Endothelial cell of umbilical vein (primary cell): ENCODE results near the gene IFT52. TPM values are rescaled to one million over a fixed set of nuclear protein-coding genes. Genes with fewer than 3 reads are reported as not detected.

Experiments
- BruUV-seq: library from RNA; stranded (reverse); fragments of 400-500 nt; replicated peaks from 2 replicates; lab custom pipeline; 2021; lab: Mats Ljungman, UMichigan
- CTCF ChIA-PET: fragments of 300-600, 350-600 bp; sonication (Branson Sonifier 250); formaldehyde crosslinking; loops from one replicate; lab custom pipeline; 2021; ENCODE audit warnings: antibody characterized with exemption, inconsistent platforms; lab: Charles Lee
- POLR2A ChIA-PET: fragments of 300-600, 350-600 bp; sonication (Branson Sonifier 250); formaldehyde crosslinking; loops from one replicate; lab custom pipeline; 2021; ENCODE audit warnings: antibody characterized with exemption, inconsistent platforms; lab: Charles Lee
- DNase-seq: peaks from one replicate; pipeline ENCODE4 v3.0.0-alpha.2; 2011; ENCODE audit warnings: low read depth, low spot score
- FAIRE-seq: peaks from 2 replicates; lab custom pipeline; 2011; peaks lifted over from hg19 to GRCh38; lab: Jason Lieb, UNC
- H2AFZ ChIP-seq: 2 replicates; pipeline ENCODE4 v1.6.0; 2012; ENCODE audit warnings: low read depth, low read length, control low read depth, inconsistent platforms
- H3K27ac ChIP-seq: 2 replicates; pipeline ENCODE4 v1.5.1; 2011; ENCODE audit warnings: low read depth, mild to moderate bottlenecking, control low read depth, low read length, moderate library complexity; ENCODE audit not compliant: insufficient read depth
- H3K27me3 ChIP-seq, 2 experiments: 2 replicates each; pipeline versions ENCODE4 v1.6.0 to v1.6.1; 2011; ENCODE audit warnings: low read length in 2 of 2, mixed read lengths in 1 of 2; ENCODE audit not compliant: control insufficient read depth in 2 of 2, insufficient read depth in 2 of 2
- H3K36me3 ChIP-seq, 2 experiments: 2 replicates in 1 of 2; 3 replicates in 1 of 2; pipeline ENCODE4 v1.5.1; 2011; ENCODE audit warnings: low read length in 2 of 2, mild to moderate bottlenecking in 1 of 2, moderate library complexity in 1 of 2; ENCODE audit not compliant: control insufficient read depth in 2 of 2, insufficient read depth in 2 of 2; ENCODE audit errors: extremely low read depth in 1 of 2
- H3K4me1 ChIP-seq: 3 replicates; pipeline ENCODE4 v1.5.1; 2011; ENCODE audit warnings: mild to moderate bottlenecking, low read length; ENCODE audit not compliant: control insufficient read depth, insufficient read depth; ENCODE audit errors: extremely low read depth
- H3K4me2 ChIP-seq: 2 replicates; pipeline ENCODE4 v1.6.1; 2011; ENCODE audit warnings: low read length, control low read depth, mixed read lengths; ENCODE audit not compliant: insufficient read depth
- H3K4me3 ChIP-seq, 3 experiments: fragments of 200-600 bp in 1 of 3; sonication (generic), shearing (Covaris generic) in 1 of 3; replicated peaks in 1 of 3; 2 replicates each; pipeline ENCODE4 v1.5.1; 2011 to 2016; ENCODE audit warnings: control low read depth in 3 of 3, low read length in 3 of 3, mild to moderate bottlenecking in 2 of 3, inconsistent platforms in 1 of 3, low read depth in 1 of 3, moderate library complexity in 1 of 3; ENCODE audit not compliant: insufficient read depth in 1 of 3
- H3K79me2 ChIP-seq: 2 replicates; pipeline ENCODE4 v1.6.0; 2012; ENCODE audit warnings: low read length, inconsistent platforms; ENCODE audit not compliant: control insufficient read depth, insufficient read depth
- H3K9ac ChIP-seq: replicated peaks from 2 replicates; pipeline ENCODE3; 2011; ENCODE audit warnings: low read length, control low read depth; ENCODE audit not compliant: insufficient read depth; ENCODE audit errors: extremely low read depth
- H3K9me1 ChIP-seq: replicated peaks from 3 replicates; pipeline ENCODE4 v1.6.0; 2011; ENCODE audit warnings: mild to moderate bottlenecking, low read length; ENCODE audit not compliant: control insufficient read depth, insufficient read depth; ENCODE audit errors: extremely low read depth
- H3K9me3 ChIP-seq: replicated peaks from 2 replicates; pipeline ENCODE4 v1.5.1; 2012; ENCODE audit warnings: low read length, inconsistent platforms; ENCODE audit not compliant: control insufficient read depth, insufficient read depth
- H4K20me1 ChIP-seq: replicated peaks from 2 replicates; pipeline ENCODE3; 2011; ENCODE audit warnings: mild to moderate bottlenecking, low read length; ENCODE audit not compliant: control insufficient read depth, insufficient read depth; ENCODE audit errors: extremely low read depth
- CTCF ChIP-seq, 2 donors: IDR thresholded peaks; 1 replicate in 1 of 2; 2 replicates in 1 of 2; pipeline ENCODE4 v1.5.1; 2011; ENCODE audit warnings: low read length in 2 of 2, mild to moderate bottlenecking in 2 of 2, moderate library complexity in 2 of 2, control low read depth in 1 of 2, inconsistent platforms in 1 of 2, low read depth in 1 of 2; ENCODE audit not compliant: insufficient read depth in 1 of 2; ENCODE audit errors: extremely low read depth in 1 of 2
- EZH2 ChIP-seq: IDR thresholded peaks from 2 replicates; pipeline ENCODE4 v1.6.1; 2012; ENCODE audit warnings: borderline replicate concordance, low read depth, mild to moderate bottlenecking, moderate library complexity, low read length, inconsistent platforms; ENCODE audit not compliant: severe bottlenecking
- FOS ChIP-seq: IDR thresholded peaks from 2 replicates; pipeline ENCODE4 v1.6.1; 2011; ENCODE audit warnings: mild to moderate bottlenecking, low read length, moderate library complexity, borderline replicate concordance; ENCODE audit not compliant: insufficient read depth
- GATA2 ChIP-seq: IDR thresholded peaks from 2 replicates; pipeline ENCODE4 v1.7.0; 2011; ENCODE audit warnings: low read depth, mild to moderate bottlenecking, moderate library complexity, mixed read lengths, low read length; ENCODE audit not compliant: insufficient read length, insufficient read depth
- JUN ChIP-seq: IDR thresholded peaks from 2 replicates; pipeline ENCODE4 v1.6.1; 2011; ENCODE audit warnings: borderline replicate concordance, low read depth; ENCODE audit not compliant: insufficient read length, insufficient read depth
- MYC ChIP-seq: IDR thresholded peaks from one replicate; pipeline ENCODE4 v1.6.1; 2011; ENCODE audit warnings: mild to moderate bottlenecking, low read depth, low read length
- POLR2A ChIP-seq: IDR thresholded peaks from 2 replicates; pipeline ENCODE4 v1.6.1; 2012; ENCODE audit warnings: low read depth, mild to moderate bottlenecking, control low read depth, low read length
- POLR2AphosphoS5 ChIP-seq: IDR thresholded peaks from 2 replicates; pipeline ENCODE4 v1.6.1; 2012; ENCODE audit warnings: low read depth, mild to moderate bottlenecking, control low read depth, low read length, moderate library complexity; ENCODE audit not compliant: insufficient read depth
- dilution Hi-C: fragments of 300-500 bp; cut with MboI; formaldehyde crosslinking; loops from one replicate; pipeline ENCODE4 v1.15.0; 2019; ENCODE audit warnings: low sequenced_read_pairs; ENCODE audit not compliant: extremely low pct_ligation_motif_present
- intact Hi-C: fragments of 100-400 bp; cut with micrococcal nuclease; formaldehyde crosslinking; loops from one replicate; pipeline ENCODE4 v1.10.0; 2022
- polyA plus RNA-seq, 4 experiments: library from polyadenylated mRNA; depleted of rRNA in 3 of 4; stranded (reverse) in 3 of 4; unstranded in 1 of 4; fragments of >200 nt; gene quantifications; 2 replicates each; pipeline versions ENCODE4 v1.2.1 to v1.2.3, GENCODE V29; 2011 to 2012; ENCODE audit warnings: missing spikeins in 1 of 4
- total RNA-seq: library from RNA; stranded (reverse); gene quantifications from 2 replicates; pipeline ENCODE4 v1.2.3, GENCODE V29; 2021

The IFT52 gene
- total and polyA plus RNA-seq, 2 donors (not counting 3 experiments of a cell fraction or from before 2014, with no cell fraction given) = 30.0 to 33.4 TPM

GRCh38 chr20:43658723-43659419, 68.1 kb downstream of the IFT52 start:
- no peaks in the 10 kb centered on the region for H3K9me3 ChIP-seq
- FAIRE-seq = no peak
- H3K9ac ChIP-seq = no peak overlapping the region
- H3K4me1 ChIP-seq = peaks cover 4% of the 10 kb centered on the region
- H2AFZ ChIP-seq = no peak overlapping the region
- dilution Hi-C loops = no loop called here
- intact Hi-C loops = no loop called here
- H3K9me1 ChIP-seq = no peaks in the 10 kb centered on the region
- H3K36me3 ChIP-seq = no peaks in the 10 kb centered on the region
- TF ChIP-seq MYC (no peak), FOS (no peak), POLR2AphosphoS5 (no peak), GATA2 (no peak), JUN (no peak), CTCF (IDR thresholded peaks at IDR 0.05; ENCODE audit: extremely low read depth in 1 of 2, insufficient read depth in 1 of 2, low read depth in 1 of 2, low read length in 2 of 2) (no peak), POLR2A (no peak), EZH2 (no peak)
- BruUV-seq = no TSS peak
- peaks cover 0 to 4% of the 10 kb centered on the region in 2 experiments for H3K27me3 ChIP-seq
- ChIA-PET CTCF (interaction anchor here (0.7 kb wide), 1 partner anchor 121 kb away, joined by 3 read pairs; no protein-coding TSS in a partner anchor), POLR2A (no interaction called here)
- H3K27ac ChIP-seq = no peak overlapping the region
- H3K4me3 ChIP-seq = no peak overlapping the region
- no peaks in the 10 kb centered on the region for H4K20me1 ChIP-seq
- H3K79me2 ChIP-seq = no peaks in the 10 kb centered on the region
- DNase-seq = no peak
- H3K4me2 ChIP-seq = no peak overlapping the region
